ENCODE results near the gene EVX2. TPM values are rescaled to one million over a fixed set of nuclear protein-coding genes. Genes with fewer than 3 reads are reported as not detected.

Gene EVX2
- total and polyA plus RNA-seq, 2 of the 13 experiments (the other 11 are each of a cell fraction or from before 2014, with no cell fraction given): not detected

- TF ChIP-seq E2F1 (CRISPR knock-in tag; IDR thresholded peaks at IDR 0.05) (no peak), GRHL1 (CRISPR knock-in tag; conservative IDR thresholded peaks at IDR 0.05) (no peak), AGO1 (IDR thresholded peaks at IDR 0.05; ENCODE audit: low read depth, low read length, poor library complexity, severe bottlenecking) (peak; percentile 23), EEA1 (CRISPR knock-in tag; IDR thresholded peaks at IDR 0.05; ENCODE audit: borderline replicate concordance) (0 out of 2 replicates have a peak, but pooled peaks have one; percentile 29), REL (CRISPR knock-in tag; conservative IDR thresholded peaks at IDR 0.05) (no peak), FOXA1 (IDR thresholded peaks at IDR 0.05) (no peak), FOXA1 (CRISPR knock-in tag; IDR thresholded peaks at IDR 0.05) (no peak), IRF9 (CRISPR knock-in tag; IDR thresholded peaks at IDR 0.05; ENCODE audit: borderline replicate concordance) (0 out of 2 replicates have a peak, but pooled peaks have one; percentile 24), TGIF2 (CRISPR knock-in tag; IDR thresholded peaks at IDR 0.05) (no peak), NFE2L1 (CRISPR knock-in tag; IDR thresholded peaks at IDR 0.05; ENCODE audit: borderline replicate concordance) (no peak), KDM5A (IDR thresholded peaks at IDR 0.05; ENCODE audit: borderline replicate concordance, low read length) (no peak)
These were observed 674 bp downstream of the EVX2 start (continued) for GRCh38 chr2:176082824-176083751.

All from HepG2 (cell line).